Activated T-cell treated with anti-CD3 and anti-CD28 coated beads, Interleukin-2, amount 50 U/mL, for 24 hours (primary cell): Measurements from ENCODE around the gene F2R.
A peak's percentile ranks its signal among the peaks of the same experiment; 100 is the strongest.
"Not testable (repeated sequence)": the region's sequence is repeated elsewhere in the genome, so short reads cannot be mapped to it uniquely, and the experiment has no call there.

Source experiments
- DNase-seq: peaks from one replicate; pipeline ENCODE4 v3.0.0-alpha.2; 2020
- H3K27ac Mint-ChIP-seq: 2 replicates; pipeline ENCODE4 v1.8.0; 2020; ENCODE audit warnings: mild to moderate bottlenecking, mixed read lengths
- H3K27me3 Mint-ChIP-seq: 2 replicates; pipeline ENCODE4 v1.8.0; 2020; ENCODE audit warnings: mixed read lengths
- H3K36me3 Mint-ChIP-seq: 2 replicates; pipeline ENCODE4 v1.8.0; 2020; ENCODE audit warnings: low read depth, mixed read lengths
- H3K4me1 Mint-ChIP-seq: 2 replicates; pipeline ENCODE4 v1.8.0; 2020; ENCODE audit warnings: low read depth, mixed read lengths
- H3K4me3 Mint-ChIP-seq: 2 replicates; pipeline ENCODE4 v1.8.0; 2020; ENCODE audit warnings: mild to moderate bottlenecking, moderate library complexity, mixed read lengths
- H3K9me3 Mint-ChIP-seq: 2 replicates; pipeline ENCODE4 v1.8.0; 2020; ENCODE audit warnings: mixed read lengths

F2R gene

DNA sequence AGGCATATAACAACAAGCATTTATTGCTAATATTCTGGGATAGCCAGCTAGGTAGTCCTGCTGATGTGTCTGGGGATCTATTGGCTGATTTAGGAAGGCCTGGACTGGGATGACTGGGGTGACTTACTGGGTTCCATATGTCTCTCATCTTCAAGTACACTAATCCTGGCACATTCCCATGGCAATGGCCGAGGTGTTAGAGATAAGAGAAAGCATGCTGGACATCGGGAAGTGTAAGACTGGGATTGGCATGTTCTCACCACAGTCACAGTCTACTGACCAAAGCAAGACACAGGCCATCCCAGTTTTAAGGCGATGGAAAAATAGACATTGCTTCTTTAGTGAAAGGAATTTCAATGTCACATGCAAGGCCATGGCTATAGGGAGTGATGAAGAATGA lies 29.7 kb downstream of the F2R start:
- no peak overlapping the region for H3K4me3 Mint-ChIP-seq

DNA sequence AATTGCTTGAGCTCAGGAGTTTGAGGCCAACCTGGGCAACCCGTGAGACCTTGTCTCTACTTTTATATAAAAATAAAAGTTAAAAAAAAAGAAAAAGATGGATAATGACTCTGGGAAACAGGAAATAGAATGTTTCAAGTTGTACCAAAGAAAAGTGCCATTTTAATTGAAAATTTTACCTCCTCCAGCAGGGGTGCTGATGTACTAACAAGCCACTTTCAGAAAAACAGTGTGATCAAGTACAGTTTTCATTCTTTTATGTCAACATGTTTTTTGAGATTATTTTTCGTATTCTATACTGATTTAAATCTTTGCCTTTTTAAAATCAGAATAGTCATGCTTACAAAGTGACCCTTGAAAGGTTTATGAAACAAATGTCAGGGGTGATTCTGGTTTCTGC lies 30.8 kb downstream of the F2R start:
- no peak overlapping the region for H3K27ac Mint-ChIP-seq
- H3K27me3 Mint-ChIP-seq = no peaks in the 10 kb centered on the region
- H3K4me3 Mint-ChIP-seq = no peak overlapping the region
- no peaks in the 10 kb centered on the region for H3K4me1 Mint-ChIP-seq
- H3K9me3 Mint-ChIP-seq = no peaks in the 10 kb centered on the region
- no peak for DNase-seq
- no peaks in the 10 kb centered on the region for H3K36me3 Mint-ChIP-seq

More for the DNA sequence above, 29.7 kb downstream of the F2R start:
- Mint-ChIP-seq H3K36me3 (no peaks in the 10 kb centered on the region), H3K27ac (no peak overlapping the region), H3K9me3 (no peaks in the 10 kb centered on the region), H3K4me1 (peaks cover 8% of the 10 kb centered on the region), H3K27me3 (no peaks in the 10 kb centered on the region)
- DNase-seq = no peak

- Mint-ChIP-seq H3K27me3 (no peaks in the 10 kb centered on the region), H3K4me3 (no peak overlapping the region), H3K36me3 (no peaks in the 10 kb centered on the region), H3K27ac (no peak overlapping the region), H3K4me1 (no peaks in the 10 kb centered on the region), H3K9me3 (no peaks in the 10 kb centered on the region)
- DNase-seq = no peak
These were observed 31.8 kb downstream of the F2R start for GRCh38 chr5:76747706-76748105.

GRCh38 chr5:76751291-76751690 lies 35.4 kb downstream of the F2R start:
- H3K9me3 Mint-ChIP-seq = no peaks in the 10 kb centered on the region
- no peaks in the 10 kb centered on the region for H3K4me1 Mint-ChIP-seq
- no peak overlapping the region for H3K27ac Mint-ChIP-seq
- no peaks in the 10 kb centered on the region for H3K36me3 Mint-ChIP-seq
- no peak for DNase-seq
- H3K27me3 Mint-ChIP-seq = no peaks in the 10 kb centered on the region
- no peak overlapping the region for H3K4me3 Mint-ChIP-seq

DNA sequence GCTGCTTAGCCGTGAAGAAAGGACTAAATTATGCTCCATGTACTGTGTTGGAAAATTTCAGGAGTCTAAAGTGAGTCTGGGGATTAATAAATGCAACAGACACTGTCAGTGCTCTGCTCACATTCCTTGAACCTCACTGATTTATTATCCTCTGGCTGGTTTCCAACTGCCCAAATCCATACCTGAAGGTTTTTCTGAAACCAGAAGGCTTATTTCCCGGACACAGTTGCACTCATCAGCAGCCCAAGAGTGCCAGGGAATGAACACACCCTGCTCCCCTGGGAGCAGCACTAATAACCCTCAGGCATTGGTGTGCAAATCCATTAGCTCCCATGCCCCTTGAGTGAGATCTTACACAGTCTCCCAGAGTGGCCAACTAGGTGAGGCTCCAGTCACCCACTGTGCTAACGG lies 38.7 kb downstream of the F2R start:
- H3K9me3 Mint-ChIP-seq = no peaks in the 10 kb centered on the region
- no peak overlapping the region for H3K27ac Mint-ChIP-seq
- no peaks in the 10 kb centered on the region for H3K36me3 Mint-ChIP-seq
- no peak for DNase-seq
- no peaks in the 10 kb centered on the region for H3K4me1 Mint-ChIP-seq
- no peaks in the 10 kb centered on the region for H3K27me3 Mint-ChIP-seq
- no peak overlapping the region for H3K4me3 Mint-ChIP-seq

- Mint-ChIP-seq H3K9me3 (no peaks in the 10 kb centered on the region), H3K27ac (no peak overlapping the region), H3K27me3 (no peaks in the 10 kb centered on the region), H3K36me3 (no peaks in the 10 kb centered on the region), H3K4me1 (no peaks in the 10 kb centered on the region), H3K4me3 (no peak overlapping the region)
- DNase-seq = no peak
These were observed 40.1 kb downstream of the F2R start for GRCh38 chr5:76755779-76756637.

- Mint-ChIP-seq H3K4me1 (no peaks in the 10 kb centered on the region), H3K4me3 (no peak overlapping the region), H3K27ac (no peak overlapping the region), H3K27me3 (no peaks in the 10 kb centered on the region), H3K9me3 (no peaks in the 10 kb centered on the region), H3K36me3 (no peaks in the 10 kb centered on the region)
- no peak for DNase-seq
These were observed 41.1 kb downstream of the F2R start for GRCh38 chr5:76757049-76757448.

DNA sequence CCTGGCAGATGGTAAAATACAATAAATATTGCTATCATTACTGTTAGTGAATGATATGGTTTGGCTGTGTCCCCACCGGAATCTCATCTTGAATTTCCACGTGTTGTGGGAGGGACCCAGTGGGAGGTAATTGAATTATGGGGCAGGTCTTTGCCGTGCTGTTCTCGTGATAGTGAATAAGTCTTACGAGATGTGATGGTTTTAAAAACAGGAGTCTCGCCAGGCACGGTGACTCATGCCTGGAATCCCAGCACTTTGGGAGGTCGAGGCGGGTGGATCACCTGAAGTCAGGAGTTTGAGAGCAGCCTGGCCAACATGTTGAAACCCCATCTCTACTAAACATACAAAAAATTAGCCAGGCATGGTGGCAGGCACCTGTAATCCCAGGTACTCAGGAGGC lies 45.2 kb downstream of the F2R start:
- H3K27ac Mint-ChIP-seq, H3K4me3 Mint-ChIP-seq, H3K4me1 Mint-ChIP-seq, H3K36me3 Mint-ChIP-seq, H3K27me3 Mint-ChIP-seq, DNase-seq, H3K9me3 Mint-ChIP-seq: not testable (repeated sequence)

DNA sequence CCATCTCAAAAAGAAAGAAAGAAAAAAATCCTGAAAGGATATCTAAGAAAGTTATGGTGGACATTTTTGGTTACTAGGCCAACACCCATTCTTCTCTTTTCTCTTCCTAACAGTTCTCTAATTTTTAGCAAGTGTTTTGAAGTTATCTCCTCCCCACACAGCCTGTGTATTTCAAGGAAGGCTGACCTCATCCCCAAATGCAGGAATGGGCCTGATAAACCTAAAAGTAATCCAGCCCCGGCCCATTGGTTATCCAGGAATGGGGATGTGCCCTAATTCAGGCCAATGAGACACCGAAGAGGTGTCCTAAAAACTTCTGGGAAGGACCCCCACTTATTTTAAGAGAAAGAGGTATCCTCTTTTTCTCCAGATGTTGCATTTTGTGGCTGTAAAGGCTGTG lies 46.6 kb downstream of the F2R start:
- no peak for DNase-seq
- no peaks in the 10 kb centered on the region for H3K36me3 Mint-ChIP-seq
- H3K4me1 Mint-ChIP-seq = peaks cover 6% of the 10 kb centered on the region
- H3K9me3 Mint-ChIP-seq = peaks cover 8% of the 10 kb centered on the region
- no peaks in the 10 kb centered on the region for H3K27me3 Mint-ChIP-seq
- H3K27ac Mint-ChIP-seq = no peak overlapping the region
- no peak overlapping the region for H3K4me3 Mint-ChIP-seq

DNA sequence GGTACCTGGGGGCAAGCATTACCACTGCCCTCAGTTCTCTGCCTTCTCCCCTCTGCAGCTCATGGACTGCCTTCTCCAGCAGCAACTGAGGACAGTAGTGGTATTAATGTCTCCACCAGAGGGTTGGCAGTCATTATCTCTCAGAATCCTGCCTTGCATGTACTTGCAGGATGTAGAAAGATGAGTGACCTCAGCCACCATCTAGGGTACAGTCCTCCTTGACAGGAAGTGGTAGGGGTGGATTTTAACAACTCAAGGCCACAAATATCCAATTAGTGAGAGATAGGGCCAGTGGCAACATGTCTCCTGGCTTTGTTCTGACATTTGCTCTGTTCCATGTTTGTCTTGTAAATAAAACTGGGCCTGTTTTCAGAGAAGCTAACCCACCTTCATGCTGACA lies 47.2 kb downstream of the F2R start:
- Mint-ChIP-seq H3K27me3 (no peaks in the 10 kb centered on the region), H3K4me3 (no peak overlapping the region), H3K4me1 (peaks cover 8% of the 10 kb centered on the region), H3K9me3 (peaks cover 8% of the 10 kb centered on the region), H3K27ac (no peak overlapping the region), H3K36me3 (no peaks in the 10 kb centered on the region)
- DNase-seq = no peak

DNA sequence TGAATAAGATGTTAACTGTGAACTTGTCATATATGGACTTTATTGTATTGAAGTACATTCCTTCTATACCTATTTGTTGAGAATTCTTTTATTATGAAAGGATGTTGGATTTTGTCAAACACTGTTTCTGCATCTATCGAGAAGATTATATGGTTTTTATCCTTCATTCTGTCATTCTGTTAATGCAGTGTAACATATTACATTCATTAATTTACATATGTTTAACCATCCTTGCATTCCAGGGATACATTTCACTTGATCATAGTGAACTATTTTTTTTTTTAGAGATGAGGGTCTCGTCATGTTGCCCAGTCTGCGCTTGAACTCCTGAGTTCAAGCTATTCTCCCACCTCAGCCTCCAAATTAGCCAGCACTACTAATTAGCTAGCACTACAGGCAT lies 48.4 kb downstream of the F2R start:
- H3K36me3 Mint-ChIP-seq = no peaks in the 10 kb centered on the region
- no peak overlapping the region for H3K27ac Mint-ChIP-seq
- DNase-seq = no peak
- peaks cover 8% of the 10 kb centered on the region for H3K4me1 Mint-ChIP-seq
- H3K27me3 Mint-ChIP-seq = no peaks in the 10 kb centered on the region
- H3K9me3 Mint-ChIP-seq = peaks cover 8% of the 10 kb centered on the region
- no peak overlapping the region for H3K4me3 Mint-ChIP-seq

DNA sequence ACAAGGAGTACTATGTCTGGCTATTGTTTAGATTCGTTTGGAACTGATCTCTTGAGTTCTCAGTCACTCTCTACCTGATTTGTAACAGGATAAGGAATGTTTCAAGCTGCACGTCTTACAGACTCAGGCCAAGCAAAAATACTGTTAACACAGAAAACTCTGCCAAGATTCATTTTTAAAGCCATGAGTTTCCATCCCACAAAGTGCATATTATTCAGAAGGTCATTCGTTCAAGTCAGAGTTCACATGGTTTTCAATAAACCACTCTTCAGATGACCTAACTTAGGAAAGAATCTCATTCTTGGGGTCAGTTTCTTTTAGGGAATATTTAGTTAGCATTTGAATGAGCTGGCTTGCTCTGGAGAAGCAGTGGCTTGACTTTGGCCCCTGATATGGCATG lies 49.3 kb downstream of the F2R start:
- no peak for DNase-seq
- Mint-ChIP-seq H3K27me3 (no peaks in the 10 kb centered on the region), H3K9me3 (peaks cover 8% of the 10 kb centered on the region), H3K4me3 (no peak overlapping the region), H3K4me1 (peaks cover 8% of the 10 kb centered on the region), H3K27ac (no peak overlapping the region), H3K36me3 (no peaks in the 10 kb centered on the region)

GRCh38 chr5:76766746-76767145 lies 50.8 kb downstream of the F2R start:
- no peaks in the 10 kb centered on the region for H3K36me3 Mint-ChIP-seq
- no peak overlapping the region for H3K4me3 Mint-ChIP-seq
- peaks cover 8% of the 10 kb centered on the region for H3K9me3 Mint-ChIP-seq
- DNase-seq = no peak
- peak overlapping the region; percentile 18 for H3K27ac Mint-ChIP-seq
- H3K4me1 Mint-ChIP-seq = peaks cover 8% of the 10 kb centered on the region
- H3K27me3 Mint-ChIP-seq = no peaks in the 10 kb centered on the region

DNA sequence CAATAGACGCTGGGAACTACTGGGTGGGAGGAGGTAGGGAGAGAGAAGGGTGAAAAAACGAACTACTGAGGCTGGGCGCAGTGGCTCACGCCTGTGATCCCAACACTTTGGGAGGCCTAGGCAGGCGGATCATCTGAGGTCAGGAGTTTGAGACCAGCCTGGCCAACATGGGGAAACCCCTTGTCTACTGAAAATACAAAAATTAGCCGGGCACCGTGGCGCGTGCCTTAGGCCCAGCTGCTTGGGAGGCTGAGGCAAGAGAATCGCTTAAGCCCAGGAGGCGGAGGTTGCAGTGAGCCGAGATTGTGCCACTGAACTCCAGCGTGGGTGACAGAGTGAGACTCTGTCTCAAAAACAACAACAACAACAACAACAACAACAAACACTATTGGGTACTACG lies 55.1 kb downstream of the F2R start:
- not testable (repeated sequence) for H3K27me3 Mint-ChIP-seq, DNase-seq, H3K9me3 Mint-ChIP-seq, H3K36me3 Mint-ChIP-seq, H3K4me3 Mint-ChIP-seq, H3K27ac Mint-ChIP-seq
- peaks cover 12% of the 10 kb centered on the region for H3K4me1 Mint-ChIP-seq

- no peak for DNase-seq
- Mint-ChIP-seq H3K4me1 (peaks cover 8% of the 10 kb centered on the region), H3K27me3 (no peaks in the 10 kb centered on the region), H3K27ac (no peak overlapping the region), H3K9me3 (no peaks in the 10 kb centered on the region), H3K36me3 (no peaks in the 10 kb centered on the region), H3K4me3 (no peak overlapping the region)
These were observed 55.9 kb downstream of the F2R start for GRCh38 chr5:76771705-76772405.
